GM06990 (cell line): Measurements from ENCODE around the gene ZNF865.

Experiments
- DNase-seq: peaks from one replicate; pipeline ENCODE4 v3.0.0-alpha.2; 2011; ENCODE audit not compliant: insufficient read length; ENCODE audit errors: extremely low read depth
- H3K27me3 ChIP-seq: replicated peaks from 2 replicates; pipeline ENCODE4 v1.6.0; 2011; ENCODE audit warnings: low read length; ENCODE audit not compliant: control insufficient read depth, insufficient read depth
- H3K36me3 ChIP-seq: 2 replicates; pipeline ENCODE4 v1.5.1; 2011; ENCODE audit warnings: low read length; ENCODE audit not compliant: control insufficient read depth, insufficient read depth
- H3K4me3 ChIP-seq: replicated peaks from 2 replicates; pipeline ENCODE4 v1.5.1; 2011; ENCODE audit warnings: low read depth, mild to moderate bottlenecking, control low read depth, low read length
- CTCF ChIP-seq: IDR thresholded peaks from 2 replicates; pipeline ENCODE4 v1.5.1; 2011; ENCODE audit warnings: low read length, control low read depth, mild to moderate bottlenecking, inconsistent platforms; ENCODE audit not compliant: insufficient read depth, poor library complexity, severe bottlenecking

ZNF865 gene

GRCh38 chr19:55613930-55614710 is 8.7 kb downstream of the ZNF865 start:
- Histone ChIP-seq H3K36me3 (peaks cover 22% of the 10 kb centered on the region), H3K27me3 (no peaks in the 10 kb centered on the region), H3K4me3 (no peak overlapping the region)
- no peak for DNase-seq
- no peak for TF ChIP-seq CTCF

- no peak for DNase-seq
- Histone ChIP-seq H3K27me3 (no peaks in the 10 kb centered on the region), H3K36me3 (peaks cover 21% of the 10 kb centered on the region), H3K4me3 (no peak overlapping the region)
- no peak for TF ChIP-seq CTCF
These were observed 9.5 kb downstream of the ZNF865 start for GRCh38 chr19:55614711-55615542.

- H3K27me3 ChIP-seq: no peaks in the 10 kb centered on the region
- H3K4me3 ChIP-seq: no peak overlapping the region
- DNase-seq: no peak
- peaks cover 21% of the 10 kb centered on the region for H3K36me3 ChIP-seq
- no peak for TF ChIP-seq CTCF
These were observed 10.3 kb downstream of the ZNF865 start for GRCh38 chr19:55615543-55616394.

GRCh38 chr19:55616395-55616875 is 11.0 kb downstream of the ZNF865 start:
- no peak for DNase-seq
- peaks cover 21% of the 10 kb centered on the region for H3K36me3 ChIP-seq
- no peaks in the 10 kb centered on the region for H3K27me3 ChIP-seq
- no peak overlapping the region for H3K4me3 ChIP-seq
- no peak for TF ChIP-seq CTCF

- no peaks in the 10 kb centered on the region for H3K27me3 ChIP-seq
- no peak for DNase-seq
- no peak overlapping the region for H3K4me3 ChIP-seq
- peaks cover 21% of the 10 kb centered on the region for H3K36me3 ChIP-seq
- no peak for TF ChIP-seq CTCF
These were observed 12.0 kb downstream of the ZNF865 start for GRCh38 chr19:55617426-55617825.
